SKM-1 (cell line): ENCODE results near the gene DRICH1.
"Not testable (repeated sequence)": the region's sequence is repeated elsewhere in the genome, so short reads cannot be mapped to it uniquely, and the experiment has no call there.

Source experiments
- DNase-seq: peaks from one replicate; lab custom pipeline; 2025; ENCODE audit not compliant: unreplicated experiment; lab: John Stamatoyannopoulos, UW

Gene DRICH1

GRCh38 chr22:23651676-23652075, 19.6 kb upstream of the DRICH1 start:
- DNase-seq = no peak

DNA sequence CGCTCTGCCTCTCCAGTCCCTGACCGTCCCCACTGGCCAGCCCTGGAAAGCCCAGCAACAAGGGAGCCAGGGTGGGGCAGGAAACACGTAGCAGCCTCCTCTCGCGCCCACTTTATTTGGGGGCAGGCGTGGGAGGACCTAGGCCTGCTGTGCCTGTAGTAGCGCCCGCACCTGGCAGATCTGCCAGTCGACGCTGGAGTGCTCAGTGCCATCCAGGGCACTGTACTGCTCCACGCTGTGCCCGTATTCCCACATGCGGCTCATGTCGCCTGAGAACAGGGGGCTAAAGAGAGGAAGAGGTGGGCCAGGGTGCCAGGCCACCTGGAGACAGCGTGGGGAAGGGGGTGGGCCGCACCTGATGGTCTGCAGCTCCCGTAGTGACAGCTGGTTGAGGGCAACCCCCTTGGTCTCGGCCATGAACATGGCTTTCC, 17.0 kb upstream of the DRICH1 start:
- DNase-seq = no peak

GRCh38 chr22:23646526-23646925, 14.4 kb upstream of the DRICH1 start:
- DNase-seq = not testable (repeated sequence)

DNA sequence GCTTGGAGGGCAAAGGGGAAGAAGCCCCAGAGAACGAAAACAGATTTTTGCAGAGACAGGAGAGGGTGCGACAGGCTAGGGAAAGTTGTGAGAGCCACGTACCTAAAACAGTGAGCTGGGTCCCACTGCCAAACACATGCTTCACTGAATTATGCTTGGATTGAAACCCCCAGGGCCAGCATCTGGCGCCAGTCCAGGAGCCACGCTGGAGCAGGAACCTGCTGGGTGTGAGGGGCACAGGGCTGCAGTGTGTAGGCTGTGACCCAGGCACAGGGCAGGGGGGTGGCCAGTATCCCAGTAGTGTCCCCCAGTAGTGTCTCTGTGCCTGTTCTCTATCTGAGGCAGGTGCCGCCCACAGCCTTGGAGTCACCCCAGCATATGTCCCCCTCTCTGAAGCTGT, 8.1 kb upstream of the DRICH1 start:
- not testable (repeated sequence) for DNase-seq

- DNase-seq = no peak
These were observed 7.5 kb upstream of the DRICH1 start for GRCh38 chr22:23639661-23640060.

- DNase-seq = no peak
These were observed 6.5 kb upstream of the DRICH1 start for GRCh38 chr22:23638611-23639010.

- DNase-seq = not testable (repeated sequence)
These were observed 3.2 kb upstream of the DRICH1 start for GRCh38 chr22:23635291-23635690.

- DNase-seq = not testable (repeated sequence)
These were observed 3.9 kb downstream of the DRICH1 start for GRCh38 chr22:23628056-23628743.

- DNase-seq = peak; percentile 15
These were observed 4.6 kb downstream of the DRICH1 start for GRCh38 chr22:23627401-23628055.

GRCh38 chr22:23626286-23626975, 5.7 kb downstream of the DRICH1 start:
- DNase-seq = no peak

DNA sequence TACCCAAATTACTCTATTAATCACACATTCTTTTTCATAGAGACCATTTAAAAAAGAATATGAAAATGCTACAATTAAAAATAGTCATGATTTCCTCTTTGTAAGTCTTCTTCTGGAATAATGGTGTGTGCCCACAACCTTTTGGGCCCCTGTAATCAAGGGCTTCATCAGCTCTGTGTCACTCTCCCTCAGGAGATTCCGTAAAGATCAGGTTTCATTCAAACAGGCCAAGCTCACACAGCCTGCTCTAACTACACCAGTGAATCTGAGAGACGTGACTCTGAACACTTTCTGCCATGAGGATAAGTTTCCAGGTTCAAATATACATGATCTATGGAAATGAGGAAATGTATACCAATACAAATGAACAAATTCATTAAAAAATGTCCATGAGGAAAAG, 9.5 kb downstream of the DRICH1 start:
- no peak for DNase-seq

DNA sequence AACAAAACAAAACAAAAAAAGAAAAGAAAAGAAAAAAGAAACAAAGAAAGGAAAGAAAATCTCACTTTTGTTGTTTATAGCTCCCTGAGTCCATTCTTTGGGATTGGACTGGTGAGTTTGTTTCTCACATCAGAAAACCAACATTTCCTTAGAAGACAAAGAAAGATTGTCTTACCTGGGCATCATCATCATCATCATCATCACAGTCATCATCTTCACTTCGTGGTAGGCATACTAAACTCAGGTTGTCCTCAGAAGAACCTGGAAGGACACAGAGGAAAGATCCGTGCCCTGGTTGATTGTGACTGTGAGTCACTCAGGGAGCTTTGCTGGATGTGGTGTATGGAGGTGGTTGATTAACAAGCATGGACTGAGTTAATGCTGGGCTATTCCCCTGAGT, 10.2 kb downstream of the DRICH1 start:
- DNase-seq = not testable (repeated sequence)

- no peak for DNase-seq
These were observed 10.9 kb downstream of the DRICH1 start for GRCh38 chr22:23621082-23621780.

- no peak for DNase-seq
These were observed 18.7 kb downstream of the DRICH1 start for GRCh38 chr22:23613193-23613972.

- no peak for DNase-seq
These were observed 21.9 kb downstream of the DRICH1 start for GRCh38 chr22:23609983-23610781.

GRCh38 chr22:23608583-23608982, 23.5 kb downstream of the DRICH1 start:
- DNase-seq = no peak

- no peak for DNase-seq
These were observed 25.7 kb downstream of the DRICH1 start for GRCh38 chr22:23606204-23607131.

GRCh38 chr22:23604939-23605712, 27.0 kb downstream of the DRICH1 start:
- DNase-seq = no peak
